ENCODE results near the gene RGS9BP. TPM values are rescaled to one million over a fixed set of nuclear protein-coding genes. Genes with fewer than 3 reads are reported as not detected.

Gene RGS9BP
- total and polyA plus RNA-seq, 2 experiments from 2014 or later, result 0.83 TPM; not detected in 1

DNA sequence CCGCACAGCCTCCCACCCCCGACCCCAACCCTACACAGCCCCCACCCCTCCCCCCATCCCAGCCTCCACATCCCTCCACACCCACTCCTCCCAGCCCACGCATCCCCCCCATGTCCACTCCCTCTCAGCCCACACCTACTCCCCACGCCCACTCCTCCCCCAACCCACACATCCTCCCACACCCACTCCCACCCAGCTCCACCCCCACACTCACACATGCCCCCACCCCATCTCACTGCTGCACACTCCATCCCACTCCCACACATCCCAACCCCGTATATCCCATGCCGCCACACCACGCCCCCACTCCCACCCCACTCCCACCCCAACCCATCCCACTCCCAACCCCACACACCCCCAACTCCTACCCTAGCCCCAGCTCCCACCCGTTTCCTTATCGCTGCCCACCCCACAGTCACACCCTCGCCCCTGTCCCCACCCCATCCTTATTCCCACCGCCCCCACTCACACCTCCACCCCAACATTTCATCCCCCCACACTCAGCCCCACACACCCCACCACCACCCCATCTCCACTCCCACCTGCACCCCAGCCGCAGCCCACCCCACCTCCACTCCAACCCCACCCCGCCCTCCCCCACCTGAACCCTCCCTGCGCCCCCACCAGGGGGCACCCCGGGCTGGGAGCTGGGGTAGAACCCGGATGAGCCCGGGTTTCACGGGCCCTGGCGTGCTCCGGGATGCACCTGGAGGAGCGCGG is 44.7 kb downstream of the RGS9BP start:
- Histone ChIP-seq H3K9me2 (ENCODE audit: insufficient read depth) (no peaks in the 10 kb centered on the region), H3K27ac (ENCODE audit: low read depth) (no peak overlapping the region), H2AFZ (no peak overlapping the region), H3K27me3 (ENCODE audit: insufficient read depth) (no peaks in the 10 kb centered on the region), H3F3A (replicated peaks; ENCODE audit: low read depth) (no peaks in the 10 kb centered on the region), H3K4me3 (no peak overlapping the region), H3K36me3 (ENCODE audit: insufficient read depth) (no peaks in the 10 kb centered on the region), H3K79me2 (replicated peaks; ENCODE audit: insufficient read depth) (no peaks in the 10 kb centered on the region), H3K4me2 (no peak overlapping the region), H4K20me1 (replicated peaks; ENCODE audit: insufficient read depth) (no peaks in the 10 kb centered on the region), H3K4me1 (ENCODE audit: insufficient read depth) (no peaks in the 10 kb centered on the region)
- peak; percentile 40 for DNase-seq (ENCODE audit: low spot score)
- Mint-ChIP-seq H3K36me3 (ENCODE audit: low read depth) (no peaks in the 10 kb centered on the region), H3K27ac (no peak overlapping the region), H3K9me3 (peaks cover 3% of the 10 kb centered on the region; the same call in 1 of the 3 replicates), H3K4me3 (no peak overlapping the region), H3K4me1 (peaks cover 4% of the 10 kb centered on the region; the same call in 2 of the 3 replicates), H3K27me3 (ENCODE audit: insufficient read depth, low read depth, poor library complexity) (peaks cover 10% of the 10 kb centered on the region)
- TF ChIP-seq, protein P1, sequence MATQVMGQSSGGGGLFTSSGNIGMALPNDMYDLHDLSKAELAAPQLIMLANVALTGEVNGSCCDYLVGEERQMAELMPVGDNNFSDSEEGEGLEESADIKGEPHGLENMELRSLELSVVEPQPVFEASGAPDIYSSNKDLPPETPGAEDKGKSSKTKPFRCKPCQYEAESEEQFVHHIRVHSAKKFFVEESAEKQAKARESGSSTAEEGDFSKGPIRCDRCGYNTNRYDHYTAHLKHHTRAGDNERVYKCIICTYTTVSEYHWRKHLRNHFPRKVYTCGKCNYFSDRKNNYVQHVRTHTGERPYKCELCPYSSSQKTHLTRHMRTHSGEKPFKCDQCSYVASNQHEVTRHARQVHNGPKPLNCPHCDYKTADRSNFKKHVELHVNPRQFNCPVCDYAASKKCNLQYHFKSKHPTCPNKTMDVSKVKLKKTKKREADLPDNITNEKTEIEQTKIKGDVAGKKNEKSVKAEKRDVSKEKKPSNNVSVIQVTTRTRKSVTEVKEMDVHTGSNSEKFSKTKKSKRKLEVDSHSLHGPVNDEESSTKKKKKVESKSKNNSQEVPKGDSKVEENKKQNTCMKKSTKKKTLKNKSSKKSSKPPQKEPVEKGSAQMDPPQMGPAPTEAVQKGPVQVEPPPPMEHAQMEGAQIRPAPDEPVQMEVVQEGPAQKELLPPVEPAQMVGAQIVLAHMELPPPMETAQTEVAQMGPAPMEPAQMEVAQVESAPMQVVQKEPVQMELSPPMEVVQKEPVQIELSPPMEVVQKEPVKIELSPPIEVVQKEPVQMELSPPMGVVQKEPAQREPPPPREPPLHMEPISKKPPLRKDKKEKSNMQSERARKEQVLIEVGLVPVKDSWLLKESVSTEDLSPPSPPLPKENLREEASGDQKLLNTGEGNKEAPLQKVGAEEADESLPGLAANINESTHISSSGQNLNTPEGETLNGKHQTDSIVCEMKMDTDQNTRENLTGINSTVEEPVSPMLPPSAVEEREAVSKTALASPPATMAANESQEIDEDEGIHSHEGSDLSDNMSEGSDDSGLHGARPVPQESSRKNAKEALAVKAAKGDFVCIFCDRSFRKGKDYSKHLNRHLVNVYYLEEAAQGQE (IDR thresholded peaks at IDR 0.05; ENCODE audit: unreplicated experiment), result no peak
- TF ChIP-seq, protein P2, sequence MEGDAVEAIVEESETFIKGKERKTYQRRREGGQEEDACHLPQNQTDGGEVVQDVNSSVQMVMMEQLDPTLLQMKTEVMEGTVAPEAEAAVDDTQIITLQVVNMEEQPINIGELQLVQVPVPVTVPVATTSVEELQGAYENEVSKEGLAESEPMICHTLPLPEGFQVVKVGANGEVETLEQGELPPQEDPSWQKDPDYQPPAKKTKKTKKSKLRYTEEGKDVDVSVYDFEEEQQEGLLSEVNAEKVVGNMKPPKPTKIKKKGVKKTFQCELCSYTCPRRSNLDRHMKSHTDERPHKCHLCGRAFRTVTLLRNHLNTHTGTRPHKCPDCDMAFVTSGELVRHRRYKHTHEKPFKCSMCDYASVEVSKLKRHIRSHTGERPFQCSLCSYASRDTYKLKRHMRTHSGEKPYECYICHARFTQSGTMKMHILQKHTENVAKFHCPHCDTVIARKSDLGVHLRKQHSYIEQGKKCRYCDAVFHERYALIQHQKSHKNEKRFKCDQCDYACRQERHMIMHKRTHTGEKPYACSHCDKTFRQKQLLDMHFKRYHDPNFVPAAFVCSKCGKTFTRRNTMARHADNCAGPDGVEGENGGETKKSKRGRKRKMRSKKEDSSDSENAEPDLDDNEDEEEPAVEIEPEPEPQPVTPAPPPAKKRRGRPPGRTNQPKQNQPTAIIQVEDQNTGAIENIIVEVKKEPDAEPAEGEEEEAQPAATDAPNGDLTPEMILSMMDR (conservative IDR thresholded peaks at IDR 0.05; ENCODE audit: low read depth in 2 of 2), result peak in 1 of 2 experiments; percentile 45; a peak in 2 of 4 replicates
- ATAC-seq, result peak; percentile 51; the same call in 2 of the 3 replicates

DNA sequence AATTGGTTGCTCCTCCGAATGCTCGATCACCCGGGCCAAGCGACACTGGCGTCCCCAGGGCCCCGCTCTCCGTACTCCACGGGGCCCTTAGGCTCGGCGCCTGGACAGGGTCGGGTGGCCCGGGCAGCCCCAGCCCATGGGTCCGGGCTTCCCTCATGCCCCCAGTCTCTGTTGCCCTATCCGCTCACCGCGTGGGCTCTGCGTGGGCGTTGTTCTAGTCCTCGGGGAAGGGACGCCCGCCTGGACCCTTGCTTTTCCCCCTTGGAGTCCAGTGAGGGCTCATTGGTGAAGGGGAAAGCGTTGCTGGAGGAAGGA is 45.2 kb downstream of the RGS9BP start:
- Mint-ChIP-seq H3K9me3 (peaks cover 7% of the 10 kb centered on the region), H3K27ac (no peak overlapping the region), H3K36me3 (ENCODE audit: low read depth) (no peaks in the 10 kb centered on the region), H3K4me3 (no peak overlapping the region), H3K27me3 (ENCODE audit: insufficient read depth, low read depth, poor library complexity) (peaks cover 10% of the 10 kb centered on the region), H3K4me1 (peaks cover 4% of the 10 kb centered on the region; the same call in 2 of the 3 replicates)
- Histone ChIP-seq H3K27ac (ENCODE audit: low read depth) (no peak overlapping the region), H3K36me3 (ENCODE audit: insufficient read depth) (no peaks in the 10 kb centered on the region), H2AFZ (no peak overlapping the region), H3K27me3 (ENCODE audit: insufficient read depth) (no peaks in the 10 kb centered on the region), H4K20me1 (replicated peaks; ENCODE audit: insufficient read depth) (no peaks in the 10 kb centered on the region), H3K4me3 (no peak overlapping the region), H3F3A (replicated peaks; ENCODE audit: low read depth) (no peaks in the 10 kb centered on the region), H3K4me2 (no peak overlapping the region), H3K79me2 (replicated peaks; ENCODE audit: insufficient read depth) (no peaks in the 10 kb centered on the region), H3K4me1 (ENCODE audit: insufficient read depth) (no peaks in the 10 kb centered on the region), H3K9me2 (ENCODE audit: insufficient read depth) (no peaks in the 10 kb centered on the region)
- DNase-seq (ENCODE audit: low spot score), result no peak
- ATAC-seq, result no peak
- TF ChIP-seq JUNB (IDR thresholded peaks at IDR 0.05; ENCODE audit: unreplicated experiment) (no peak), EZH2 (IDR thresholded peaks at IDR 0.05; ENCODE audit: low read depth, unreplicated experiment) (no peak)
- TF ChIP-seq, protein P3, sequence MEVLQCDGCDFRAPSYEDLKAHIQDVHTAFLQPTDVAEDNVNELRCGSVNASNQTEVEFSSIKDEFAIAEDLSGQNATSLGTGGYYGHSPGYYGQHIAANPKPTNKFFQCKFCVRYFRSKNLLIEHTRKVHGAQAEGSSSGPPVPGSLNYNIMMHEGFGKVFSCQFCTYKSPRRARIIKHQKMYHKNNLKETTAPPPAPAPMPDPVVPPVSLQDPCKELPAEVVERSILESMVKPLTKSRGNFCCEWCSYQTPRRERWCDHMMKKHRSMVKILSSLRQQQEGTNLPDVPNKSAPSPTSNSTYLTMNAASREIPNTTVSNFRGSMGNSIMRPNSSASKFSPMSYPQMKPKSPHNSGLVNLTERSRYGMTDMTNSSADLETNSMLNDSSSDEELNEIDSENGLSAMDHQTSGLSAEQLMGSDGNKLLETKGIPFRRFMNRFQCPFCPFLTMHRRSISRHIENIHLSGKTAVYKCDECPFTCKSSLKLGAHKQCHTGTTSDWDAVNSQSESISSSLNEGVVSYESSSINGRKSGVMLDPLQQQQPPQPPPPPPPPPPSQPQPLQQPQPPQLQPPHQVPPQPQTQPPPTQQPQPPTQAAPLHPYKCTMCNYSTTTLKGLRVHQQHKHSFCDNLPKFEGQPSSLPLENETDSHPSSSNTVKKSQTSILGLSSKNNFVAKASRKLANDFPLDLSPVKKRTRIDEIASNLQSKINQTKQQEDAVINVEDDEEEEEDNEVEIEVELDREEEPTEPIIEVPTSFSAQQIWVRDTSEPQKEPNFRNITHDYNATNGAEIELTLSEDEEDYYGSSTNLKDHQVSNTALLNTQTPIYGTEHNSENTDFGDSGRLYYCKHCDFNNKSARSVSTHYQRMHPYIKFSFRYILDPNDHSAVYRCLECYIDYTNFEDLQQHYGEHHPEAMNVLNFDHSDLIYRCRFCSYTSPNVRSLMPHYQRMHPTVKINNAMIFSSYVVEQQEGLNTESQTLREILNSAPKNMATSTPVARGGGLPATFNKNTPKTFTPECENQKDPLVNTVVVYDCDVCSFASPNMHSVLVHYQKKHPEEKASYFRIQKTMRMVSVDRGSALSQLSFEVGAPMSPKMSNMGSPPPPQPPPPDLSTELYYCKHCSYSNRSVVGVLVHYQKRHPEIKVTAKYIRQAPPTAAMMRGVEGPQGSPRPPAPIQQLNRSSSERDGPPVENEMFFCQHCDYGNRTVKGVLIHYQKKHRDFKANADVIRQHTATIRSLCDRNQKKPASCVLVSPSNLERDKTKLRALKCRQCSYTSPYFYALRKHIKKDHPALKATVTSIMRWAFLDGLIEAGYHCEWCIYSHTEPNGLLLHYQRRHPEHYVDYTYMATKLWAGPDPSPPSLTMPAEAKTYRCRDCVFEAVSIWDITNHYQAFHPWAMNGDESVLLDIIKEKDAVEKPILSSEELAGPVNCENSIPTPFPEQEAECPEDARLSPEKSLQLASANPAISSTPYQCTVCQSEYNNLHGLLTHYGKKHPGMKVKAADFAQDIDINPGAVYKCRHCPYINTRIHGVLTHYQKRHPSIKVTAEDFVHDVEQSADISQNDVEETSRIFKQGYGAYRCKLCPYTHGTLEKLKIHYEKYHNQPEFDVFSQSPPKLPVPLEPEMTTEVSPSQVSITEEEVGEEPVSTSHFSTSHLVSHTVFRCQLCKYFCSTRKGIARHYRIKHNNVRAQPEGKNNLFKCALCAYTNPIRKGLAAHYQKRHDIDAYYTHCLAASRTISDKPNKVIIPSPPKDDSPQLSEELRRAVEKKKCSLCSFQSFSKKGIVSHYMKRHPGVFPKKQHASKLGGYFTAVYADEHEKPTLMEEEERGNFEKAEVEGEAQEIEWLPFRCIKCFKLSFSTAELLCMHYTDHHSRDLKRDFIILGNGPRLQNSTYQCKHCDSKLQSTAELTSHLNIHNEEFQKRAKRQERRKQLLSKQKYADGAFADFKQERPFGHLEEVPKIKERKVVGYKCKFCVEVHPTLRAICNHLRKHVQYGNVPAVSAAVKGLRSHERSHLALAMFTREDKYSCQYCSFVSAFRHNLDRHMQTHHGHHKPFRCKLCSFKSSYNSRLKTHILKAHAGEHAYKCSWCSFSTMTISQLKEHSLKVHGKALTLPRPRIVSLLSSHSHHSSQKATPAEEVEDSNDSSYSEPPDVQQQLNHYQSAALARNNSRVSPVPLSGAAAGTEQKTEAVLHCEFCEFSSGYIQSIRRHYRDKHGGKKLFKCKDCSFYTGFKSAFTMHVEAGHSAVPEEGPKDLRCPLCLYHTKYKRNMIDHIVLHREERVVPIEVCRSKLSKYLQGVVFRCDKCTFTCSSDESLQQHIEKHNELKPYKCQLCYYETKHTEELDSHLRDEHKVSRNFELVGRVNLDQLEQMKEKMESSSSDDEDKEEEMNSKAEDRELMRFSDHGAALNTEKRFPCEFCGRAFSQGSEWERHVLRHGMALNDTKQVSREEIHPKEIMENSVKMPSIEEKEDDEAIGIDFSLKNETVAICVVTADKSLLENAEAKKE (CRISPR knock-in tag; IDR thresholded peaks at IDR 0.05), result no peak
